HEK293T (cell line): ENCODE results near the gene APOBEC2.
A peak's percentile ranks its signal among the peaks of the same experiment; 100 is the strongest.

Experiments
- CTCF ChIA-PET: fragments of 350-600 bp; formaldehyde crosslinking; extraction: SDS; loops from one replicate; lab custom pipeline; 2021; ENCODE audit warnings: antibody characterized with exemption, inconsistent platforms; lab: Yijun Ruan, JAX
- POLR2A ChIA-PET: fragments of 350-600 bp; formaldehyde crosslinking; extraction: SDS; loops from one replicate; lab custom pipeline; 2020; ENCODE audit warnings: antibody characterized with exemption, inconsistent platforms; lab: Yijun Ruan, JAX
- DNase-seq: peaks from one replicate; pipeline ENCODE4 v3.0.0; 2012; ENCODE audit warnings: mixed read lengths; ENCODE audit errors: extremely low spot score
- ARNT ChIP-seq: fragments of 450-650 bp; IDR thresholded peaks from 2 replicates; pipeline ENCODE4 v1.6.1; 2017; ENCODE audit warnings: mild to moderate bottlenecking
- BHLHE40 ChIP-seq: fragments of 450-650 bp; IDR thresholded peaks from 2 replicates; pipeline ENCODE4 v1.6.1; 2016; ENCODE audit warnings: mild to moderate bottlenecking, moderate library complexity, borderline replicate concordance
- CTBP1 ChIP-seq: fragments of 450-650 bp; IDR thresholded peaks from 2 replicates; pipeline ENCODE4 v1.6.1; 2016; ENCODE audit warnings: borderline replicate concordance
- ELF4 ChIP-seq: fragments of 450-650 bp; IDR thresholded peaks from 2 replicates; pipeline ENCODE4 v1.6.1; 2017; ENCODE audit warnings: antibody characterized with exemption
- FOXA1 ChIP-seq: fragments of 450-650 bp; IDR thresholded peaks from 2 replicates; pipeline ENCODE4 v1.6.1; 2016; ENCODE audit warnings: mild to moderate bottlenecking
- FOXK2 ChIP-seq: fragments of 450-650 bp; IDR thresholded peaks from 2 replicates; pipeline ENCODE4 v1.6.1; 2016; ENCODE audit warnings: mild to moderate bottlenecking
- FOXM1 ChIP-seq: fragments of 450-650 bp; IDR thresholded peaks from 2 replicates; pipeline ENCODE4 v1.6.1; 2017; ENCODE audit warnings: mild to moderate bottlenecking, borderline replicate concordance
- HDGF ChIP-seq: fragments of 450-650 bp; IDR thresholded peaks from 2 replicates; pipeline ENCODE4 v1.6.1; 2017; ENCODE audit warnings: antibody characterized with exemption, borderline replicate concordance
- L3MBTL2 ChIP-seq: fragments of 450-650 bp; conservative IDR thresholded peaks from 2 replicates; pipeline ENCODE4 v1.6.1; 2016; ENCODE audit warnings: mild to moderate bottlenecking
- LEF1 ChIP-seq: fragments of 450-650 bp; IDR thresholded peaks from 2 replicates; pipeline ENCODE4 v1.6.1; 2017; ENCODE audit warnings: mild to moderate bottlenecking, borderline replicate concordance
- NFRKB ChIP-seq: fragments of 450-650 bp; IDR thresholded peaks from 2 replicates; pipeline ENCODE4 v1.6.1; 2016; ENCODE audit warnings: mild to moderate bottlenecking, moderate library complexity
- PKNOX1 ChIP-seq: fragments of 450-650 bp; IDR thresholded peaks from 2 replicates; pipeline ENCODE4 v1.6.1; 2016
- SP1 ChIP-seq: fragments of 450-650 bp; IDR thresholded peaks from 2 replicates; pipeline ENCODE4 v1.6.1; 2017
- SUZ12 ChIP-seq: fragments of 450-650 bp; IDR thresholded peaks from 2 replicates; pipeline ENCODE4 v1.6.1; 2016; ENCODE audit warnings: mild to moderate bottlenecking
- TARDBP ChIP-seq: fragments of 450-650 bp; IDR thresholded peaks from 2 replicates; pipeline ENCODE4 v1.6.1; 2016
- ZNF384 ChIP-seq: fragments of 450-650 bp; IDR thresholded peaks from 2 replicates; pipeline ENCODE4 v1.6.1; 2016

APOBEC2 gene

DNA sequence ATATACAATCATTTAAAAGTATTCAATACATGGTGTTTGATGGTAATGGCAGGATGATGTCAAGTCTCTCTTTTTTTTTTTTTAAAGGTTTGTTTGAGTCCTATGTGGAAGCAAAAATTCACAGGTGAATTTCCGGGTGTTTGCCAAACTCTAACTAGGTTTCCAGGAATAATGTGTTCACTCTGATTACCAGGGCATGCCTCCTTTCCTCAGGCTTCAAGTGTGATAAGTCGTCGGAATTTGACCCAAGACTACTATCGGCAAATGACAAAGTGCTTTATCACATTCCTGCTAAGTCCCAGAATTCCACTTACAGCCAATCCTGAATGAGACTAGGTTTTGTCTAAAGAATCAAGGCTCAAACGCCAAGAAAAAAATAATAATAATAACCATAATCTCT lies 11.8 kb downstream of the APOBEC2 start:
- ChIA-PET CTCF (no interaction called here), POLR2A (no interaction called here)
- no peak for DNase-seq
- TF ChIP-seq ARNT (no peak), L3MBTL2 (no peak), FOXM1 (no peak), SP1 (no peak), NFRKB (no peak)

DNA sequence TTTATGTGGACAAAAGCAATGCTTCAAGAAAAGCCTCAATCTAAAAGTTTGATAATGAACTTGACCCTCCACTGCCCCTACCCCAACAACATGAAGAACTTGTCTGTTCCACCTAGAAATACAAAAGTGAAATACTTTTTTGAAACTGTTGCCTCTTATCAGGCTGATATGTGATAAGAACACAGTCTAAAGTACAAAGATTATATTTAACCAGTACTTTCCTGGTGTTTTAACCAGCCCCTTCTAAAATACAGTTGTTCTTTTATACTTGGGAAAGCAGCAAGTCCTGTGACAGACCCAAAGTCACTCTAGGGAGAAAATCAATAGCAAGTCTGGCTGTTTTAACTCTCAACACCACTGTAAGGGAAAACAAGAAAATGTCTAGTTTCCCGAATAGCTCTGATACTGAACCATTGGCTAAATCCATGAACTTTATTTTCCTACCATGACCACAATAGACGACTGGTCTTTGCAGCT lies 12.6 kb downstream of the APOBEC2 start:
- POLR2A ChIA-PET, result no interaction called here
- CTCF ChIA-PET, result interaction anchor here (0.6 to 0.7 kb wide), 2 partner anchors 36 to 239 kb away, joined by 3 to 9 read pairs; no protein-coding TSS in a partner anchor
- TF ChIP-seq ELF4, result no peak
- TF ChIP-seq ARNT, result no peak
- no peak for TF ChIP-seq FOXM1
- TF ChIP-seq HDGF, result no peak
- TF ChIP-seq FOXA1, result no peak
- no peak for TF ChIP-seq TARDBP
- no peak for TF ChIP-seq CTBP1
- TF ChIP-seq SP1, result no peak
- no peak for TF ChIP-seq ZNF384
- no peak for TF ChIP-seq SUZ12
- no peak for TF ChIP-seq BHLHE40
- no peak for TF ChIP-seq PKNOX1
- TF ChIP-seq NFRKB, result no peak
- no peak for TF ChIP-seq FOXK2
- no peak for DNase-seq

DNA sequence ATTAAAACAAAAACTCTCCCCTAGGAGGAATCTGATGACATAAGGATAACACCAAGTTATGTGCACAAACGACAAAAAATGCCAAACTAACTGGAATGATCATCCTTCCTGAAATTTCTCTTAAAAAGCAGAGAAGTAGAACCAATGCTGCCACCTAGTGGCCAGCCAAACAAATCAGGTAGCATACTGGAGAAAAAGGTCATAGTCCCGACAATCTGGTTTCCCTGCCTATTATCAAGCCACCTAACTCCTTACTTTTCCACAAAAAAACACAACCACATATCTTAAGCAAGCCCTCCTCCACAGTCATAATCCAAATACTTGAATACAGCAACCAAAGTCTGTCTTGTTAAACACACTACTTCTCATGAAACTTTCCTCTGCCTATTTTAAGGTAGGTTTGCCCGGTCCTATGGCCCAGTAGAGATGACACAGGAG lies 13.9 kb downstream of the APOBEC2 start:
- ChIA-PET POLR2A (no interaction called here), CTCF (no interaction called here)
- TF ChIP-seq PKNOX1 (no peak), NFRKB (no peak), SUZ12 (no peak), TARDBP (no peak), FOXM1 (no peak), SP1 (no peak), FOXA1 (no peak), ELF4 (no peak), L3MBTL2 (no peak), CTBP1 (no peak), FOXK2 (no peak), BHLHE40 (no peak), ARNT (no peak), ZNF384 (no peak), LEF1 (no peak), HDGF (no peak)
- DNase-seq, result peak; percentile 47

GRCh38 chr6:41071501-41071922 lies 18.5 kb downstream of the APOBEC2 start:
- ChIA-PET POLR2A (interaction anchor here (0.7 to 1.3 kb wide), 2 partner anchors 11 to 81 kb away, joined by 3 read pairs; no protein-coding TSS in a partner anchor), CTCF (no interaction called here)
- DNase-seq, result no peak
- TF ChIP-seq FOXA1 (no peak), BHLHE40 (no peak), ELF4 (no peak), L3MBTL2 (no peak), FOXM1 (no peak), PKNOX1 (no peak), SP1 (no peak), ARNT (no peak), CTBP1 (no peak), TARDBP (no peak), HDGF (no peak), NFRKB (no peak), ZNF384 (no peak), FOXK2 (no peak), LEF1 (no peak)

DNA sequence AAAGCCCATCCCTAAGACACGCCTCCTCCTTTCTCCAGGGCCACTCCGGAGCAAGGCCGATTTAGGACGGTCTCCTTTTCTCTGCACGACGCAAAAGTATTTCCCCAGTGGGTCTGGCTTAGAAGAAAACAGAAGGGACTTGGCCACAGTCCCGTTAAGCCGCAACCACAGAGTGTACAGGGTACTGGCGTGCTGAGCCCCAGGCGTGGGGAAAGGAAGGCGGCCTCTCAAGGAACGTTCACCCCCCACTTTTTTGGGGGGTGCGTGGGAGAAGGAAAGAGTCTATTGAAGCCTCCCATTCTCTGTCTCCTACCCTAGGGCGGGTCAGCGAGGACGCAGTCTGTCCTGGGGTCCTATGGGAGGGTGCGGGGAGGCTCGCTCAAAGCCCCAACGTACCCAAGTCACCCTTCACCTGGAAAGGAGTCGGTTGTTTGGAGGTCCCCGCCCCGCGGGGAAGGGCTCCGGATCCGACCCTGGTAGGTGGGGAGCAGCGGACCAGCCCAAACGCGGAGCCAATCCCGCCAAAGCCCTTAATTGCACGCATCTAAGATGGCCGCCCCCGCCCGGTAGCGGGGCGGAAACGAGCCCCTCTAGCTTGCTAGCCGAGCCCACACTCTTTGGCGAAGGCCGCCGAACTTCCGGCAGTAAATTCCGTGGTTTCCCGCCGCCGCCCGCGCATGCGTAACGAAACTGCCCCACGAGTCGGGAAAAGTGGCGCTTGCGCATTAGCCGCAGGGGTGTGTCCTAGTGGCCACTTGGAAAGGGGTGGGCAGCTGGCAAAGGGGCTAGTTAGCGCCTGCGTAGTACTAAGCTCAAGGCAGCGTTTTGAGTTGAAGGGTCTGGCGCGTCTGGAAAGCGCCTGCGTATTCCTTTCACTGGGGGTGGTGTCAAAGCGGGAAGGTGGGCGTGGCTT lies 19.2 kb downstream of the APOBEC2 start, which contains the start of gene OARD1:
Gene OARD1, minus strand, starts transcription at position 434 of the 913 bp plus-strand sequence. CDS start 722 bp downstream, outside the sequence.
- peak; percentile 95 for DNase-seq
- TF ChIP-seq FOXM1, result peak; percentile 63; the same call in 1 of the 2 replicates
- TF ChIP-seq CTBP1, result no peak
- peak; percentile 27; the same call in 1 of the 2 replicates for TF ChIP-seq L3MBTL2
- no peak for TF ChIP-seq ZNF384
- no peak for TF ChIP-seq SP1
- 0 out of 2 replicates have a peak, but pooled peaks have one; percentile 39 for TF ChIP-seq TARDBP
- no peak for TF ChIP-seq SUZ12
- no peak for TF ChIP-seq FOXA1
- no peak for TF ChIP-seq ARNT
- TF ChIP-seq NFRKB, result no peak
- no peak for TF ChIP-seq PKNOX1
- no peak for TF ChIP-seq BHLHE40
- TF ChIP-seq FOXK2, result no peak
- no peak for TF ChIP-seq LEF1
- no peak for TF ChIP-seq HDGF
- 0 out of 2 replicates have a peak, but pooled peaks have one; percentile 15 for TF ChIP-seq ELF4
- ChIA-PET CTCF (no interaction called here), POLR2A (interaction anchor here (0.7 to 1.2 kb wide), 10 partner anchors 9 to 248 kb away, joined by 3 to 8 read pairs (median 4); partner anchors contain the start of gene TSPO2)
